Thyroid gland (tissue), 4 donors: ENCODE results near the gene MTF2. TPM values are rescaled to one million over a fixed set of nuclear protein-coding genes. Genes with fewer than 3 reads are reported as not detected.
"Not testable (repeated sequence)": the region's sequence is repeated elsewhere in the genome, so short reads cannot be mapped to it uniquely, and the experiment has no call there.

Experiments
- DNase-seq, 2 donors: peaks; one replicate each; pipeline ENCODE4 v3.0.0-alpha.2; 2019
- H3K27ac ChIP-seq, 3 donors: fragments of 200-600 bp; sonication (generic); 1 replicate in 2 of 3; 2 replicates in 1 of 3; pipeline ENCODE4 v1.5.1; 2016 to 2019; ENCODE audit warnings: mild to moderate bottlenecking in 1 of 3, moderate library complexity in 1 of 3
- H3K27me3 ChIP-seq: fragments of 200-600 bp; sonication (generic); one replicate; pipeline ENCODE4 v1.5.1; 2019
- H3K36me3 ChIP-seq, 2 donors: fragments of 200-600 bp; sonication (generic); one replicate each; pipeline ENCODE4 v1.5.1; 2016 to 2019
- H3K4me1 ChIP-seq, 2 donors: fragments of 200-600 bp; sonication (generic); one replicate each; pipeline ENCODE4 v1.5.1; 2017 to 2019
- H3K4me3 ChIP-seq, 3 donors: fragments of 200-600 bp; sonication (generic); replicated peaks in 1 of 3; 1 replicate in 2 of 3; 2 replicates in 1 of 3; pipeline ENCODE4 v1.5.1; 2016; ENCODE audit warnings: mild to moderate bottlenecking in 1 of 3
- H3K9me3 ChIP-seq: fragments of 200-600 bp; sonication (generic); one replicate; pipeline ENCODE4 v1.5.1; 2017
- CTCF ChIP-seq, 6 experiments: fragments of 200-600 bp in 3 of 6; fragments of 450-650 bp in 3 of 6; sonication (generic) in 3 of 6; IDR thresholded peaks; one replicate each; pipeline ENCODE4 v1.5.1; 2016 to 2019; ENCODE audit warnings: antibody characterized with exemption in 6 of 6, mild to moderate bottlenecking in 2 of 6, inconsistent platforms in 1 of 6, moderate library complexity in 1 of 6
- POLR2A ChIP-seq, 2 donors: fragments of 450-650 bp; IDR thresholded peaks; one replicate each; pipeline ENCODE4 v1.6.1; 2017; ENCODE audit warnings: antibody characterized with exemption in 2 of 2, mild to moderate bottlenecking in 2 of 2, moderate library complexity in 1 of 2
- WGBS, 2 donors: methylation state at CpG; one replicate each; pipeline ENCODE4 v1.1.5; 2017; 5-methylcytosine and 5-hydroxymethylcytosine counted together
- intact Hi-C: fragments of 100-400 bp; cut with DNase I; formaldehyde crosslinking; loops from one replicate; pipeline ENCODE4 v1.15.1; 2023
- total RNA-seq, 4 donors: library from RNA; depleted of rRNA; stranded (reverse); fragments of >200 nt; gene quantifications; one replicate each; pipeline ENCODE4 v1.2.3, GENCODE V29; 2016

MTF2 gene
- 10 to 100 TPM; 29.2 to 59.8 (median 35.0) TPM for total RNA-seq

GRCh38 chr1:93078986-93079654, at the start of gene MTF2:
TSS of gene MTF2 (plus strand) at chr1:93079283. CDS start at chr1:93079527, 244 bp downstream.
- Histone ChIP-seq H3K27me3 (no peaks in the 10 kb centered on the region), H3K4me1 (peaks cover 10 to 17% of the 10 kb centered on the region in 2 donors), H3K9me3 (no peaks in the 10 kb centered on the region), H3K27ac (peak within 1 kb of the TSS; percentile 76 to 87 (median 81)), H3K4me3 (peak within 1 kb of the TSS; percentile 85 to 95 (median 91)), H3K36me3 (no peaks in the 10 kb centered on the region)
- DNase-seq, result peak; percentile 94 to 96
- intact Hi-C loops, result no loop called here
- peak in 1 of 6 experiments; percentile 11 for TF ChIP-seq CTCF (IDR thresholded peaks at IDR 0.05)
- TF ChIP-seq POLR2A (IDR thresholded peaks at IDR 0.05), result peak; percentile 44 to 95
- WGBS, 2 donors, result 0% methylated on average over 35 to 47 of the region's 49 CpGs

- Histone ChIP-seq H3K27me3 (no peaks in the 10 kb centered on the region), H3K9me3 (no peaks in the 10 kb centered on the region), H3K4me1 (no peaks in the 10 kb centered on the region), H3K4me3 (no peak overlapping the region), H3K27ac (no peak overlapping the region), H3K36me3 (no peaks in the 10 kb centered on the region)
- WGBS, 2 donors, result 49 to 60% methylated on average over 3 of the region's 3 CpGs
- intact Hi-C loops, result no loop called here
- TF ChIP-seq CTCF (IDR thresholded peaks at IDR 0.05) (no peak), POLR2A (IDR thresholded peaks at IDR 0.05) (no peak)
- DNase-seq, result no peak
These were observed 49.8 kb upstream of the MTF2 start for GRCh38 chr1:93029317-93029716.

GRCh38 chr1:93030191-93030590, 48.9 kb upstream of the MTF2 start:
- H3K9me3 ChIP-seq, H3K36me3 ChIP-seq, H3K27ac ChIP-seq, H3K4me1 ChIP-seq, H3K4me3 ChIP-seq, intact Hi-C loops, DNase-seq, H3K27me3 ChIP-seq: not testable (repeated sequence)
- 87 to 92% methylated on average over 4 of the region's 4 CpGs for WGBS, 2 donors

- intact Hi-C loops, result no loop called here
- WGBS, 2 donors, result 72 to 74% methylated on average over 3 of the region's 3 CpGs
These were observed 47.4 kb upstream of the MTF2 start for GRCh38 chr1:93031711-93032110.

GRCh38 chr1:93033029-93033428, 46.1 kb upstream of the MTF2 start:
- H3K4me3 ChIP-seq, result no peak overlapping the region
- H3K4me1 ChIP-seq, result no peaks in the 10 kb centered on the region
- no peaks in the 10 kb centered on the region for H3K9me3 ChIP-seq
- H3K36me3 ChIP-seq, result no peaks in the 10 kb centered on the region
- no peak overlapping the region for H3K27ac ChIP-seq
- WGBS, 2 donors, result 73 to 74% methylated on average over 5 of the region's 5 CpGs
- DNase-seq, result no peak
- TF ChIP-seq CTCF (IDR thresholded peaks at IDR 0.05), result no peak
- no peak for TF ChIP-seq POLR2A (IDR thresholded peaks at IDR 0.05)
- H3K27me3 ChIP-seq, result no peaks in the 10 kb centered on the region
- intact Hi-C loops, result no loop called here

More at GRCh38 chr1:93031711-93032110, 47.4 kb upstream of the MTF2 start:
- H3K36me3 ChIP-seq, result no peaks in the 10 kb centered on the region
- no peak for DNase-seq
- H3K27ac ChIP-seq, result no peak overlapping the region
- H3K27me3 ChIP-seq, result no peaks in the 10 kb centered on the region
- no peaks in the 10 kb centered on the region for H3K9me3 ChIP-seq
- TF ChIP-seq CTCF (IDR thresholded peaks at IDR 0.05) (no peak), POLR2A (IDR thresholded peaks at IDR 0.05) (no peak)
- H3K4me1 ChIP-seq, result no peaks in the 10 kb centered on the region
- H3K4me3 ChIP-seq, result no peak overlapping the region
